ENCODE data around the gene CEND1.

Gene CEND1

DNA sequence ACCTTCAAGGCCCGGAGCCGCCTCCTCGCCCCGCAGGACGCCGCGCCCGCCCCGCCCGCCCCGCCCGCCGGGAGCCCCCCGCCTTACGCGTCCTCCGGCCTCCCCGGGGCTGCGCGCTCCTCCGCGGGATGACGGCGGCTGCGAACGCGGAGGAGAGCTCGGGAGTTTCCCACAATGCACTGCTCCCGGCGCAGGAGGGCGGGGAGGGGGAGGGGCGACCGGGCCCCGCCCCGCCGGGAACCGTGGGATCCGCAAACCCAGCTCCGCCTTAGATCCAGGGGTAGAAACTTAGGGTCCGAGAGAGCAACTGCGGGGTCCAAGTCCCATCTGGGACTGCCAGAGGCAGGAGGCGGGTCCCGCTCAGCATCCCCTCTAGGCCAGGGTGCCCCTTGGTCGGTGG is at the start of gene CEND1:
Gene CEND1, minus strand, starts transcription at position 148 of the 400 bp plus-strand sequence. CDS start 1,514 bp downstream, outside the sequence.
- peak; percentile 57 for DNase-seq (ENCODE audit: extremely low spot score, insufficient read length, low read depth)
- FAIRE-seq: no peak

DNA sequence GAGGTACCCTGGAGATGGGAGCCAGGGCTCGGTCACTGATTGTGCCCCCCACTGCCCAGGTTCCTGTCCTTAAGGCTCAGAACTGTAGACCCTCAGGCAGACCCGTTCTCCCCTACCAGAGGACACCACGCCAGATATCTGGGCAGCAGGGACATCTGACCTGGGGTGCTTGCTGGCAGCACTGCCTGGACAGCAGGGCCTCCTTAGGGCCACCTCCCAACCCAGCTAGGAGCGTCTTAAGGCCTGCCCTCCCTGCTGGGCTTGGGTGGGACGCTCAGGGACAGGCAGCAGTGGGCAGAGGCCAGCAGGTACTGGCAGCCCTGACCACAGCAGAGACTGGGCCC is 49.4 kb upstream of the CEND1 start:
- DNase-seq (ENCODE audit: extremely low spot score, insufficient read length, low read depth) (no peak), FAIRE-seq (no peak)

DNA sequence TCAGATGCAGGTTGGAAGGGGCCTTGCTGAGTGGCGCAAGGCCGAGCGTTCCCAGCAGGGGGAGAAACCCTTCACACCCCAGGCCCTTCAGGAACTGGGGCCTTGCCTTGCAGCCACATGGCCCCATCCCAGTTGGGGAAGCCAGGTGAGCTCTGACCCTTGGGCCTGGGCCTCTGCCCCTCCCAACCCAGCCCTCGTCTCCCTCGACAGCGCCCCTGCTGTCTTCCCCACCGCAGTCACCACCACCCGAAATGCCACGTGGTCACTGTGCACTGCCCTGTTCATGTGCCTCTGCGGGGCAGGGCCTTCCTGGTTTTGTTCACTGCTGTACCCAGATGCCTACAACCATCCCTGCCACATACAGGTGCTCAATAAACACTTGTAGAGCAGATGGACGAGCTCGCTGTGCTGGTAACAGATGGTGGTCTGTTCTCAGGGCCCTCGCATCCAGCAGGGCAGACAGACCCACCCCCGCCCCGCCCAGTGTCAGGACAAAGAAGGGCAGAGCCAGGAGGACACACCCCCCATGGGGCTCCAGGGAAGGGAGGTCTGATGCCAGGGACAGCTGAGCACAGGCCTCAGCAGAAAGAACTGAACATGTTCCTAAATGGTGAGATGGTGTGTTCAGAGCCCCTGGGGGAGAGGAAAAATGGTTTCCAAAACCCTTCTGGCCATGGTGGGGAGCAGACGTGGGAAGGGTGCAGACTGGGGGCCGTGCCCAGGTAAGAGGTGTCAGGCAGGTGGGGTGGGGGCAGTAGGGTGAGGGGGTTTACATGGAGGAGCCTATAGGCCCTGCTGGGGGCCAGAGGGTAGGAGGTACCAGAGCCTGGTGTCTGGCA is 48.8 kb upstream of the CEND1 start:
- FAIRE-seq (no peak), DNase-seq (ENCODE audit: extremely low spot score, insufficient read length, low read depth) (no peak)

DNA sequence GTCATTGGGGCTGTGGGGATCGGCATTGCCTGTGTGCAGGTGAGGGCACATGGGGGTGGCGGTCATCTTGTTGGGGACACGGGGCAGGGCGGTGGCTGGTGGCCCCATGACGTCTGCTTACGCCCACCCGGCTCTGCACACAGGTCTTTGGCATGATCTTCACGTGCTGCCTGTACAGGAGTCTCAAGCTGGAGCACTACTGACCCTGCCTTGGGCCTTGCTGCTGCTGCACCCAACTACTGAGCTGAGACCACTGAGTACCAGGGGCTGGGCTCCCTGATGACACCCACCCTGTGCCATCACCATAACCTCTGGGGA is 48.1 kb upstream of the CEND1 start:
- FAIRE-seq: no peak
- DNase-seq (ENCODE audit: extremely low spot score, insufficient read length, low read depth): no peak

DNA sequence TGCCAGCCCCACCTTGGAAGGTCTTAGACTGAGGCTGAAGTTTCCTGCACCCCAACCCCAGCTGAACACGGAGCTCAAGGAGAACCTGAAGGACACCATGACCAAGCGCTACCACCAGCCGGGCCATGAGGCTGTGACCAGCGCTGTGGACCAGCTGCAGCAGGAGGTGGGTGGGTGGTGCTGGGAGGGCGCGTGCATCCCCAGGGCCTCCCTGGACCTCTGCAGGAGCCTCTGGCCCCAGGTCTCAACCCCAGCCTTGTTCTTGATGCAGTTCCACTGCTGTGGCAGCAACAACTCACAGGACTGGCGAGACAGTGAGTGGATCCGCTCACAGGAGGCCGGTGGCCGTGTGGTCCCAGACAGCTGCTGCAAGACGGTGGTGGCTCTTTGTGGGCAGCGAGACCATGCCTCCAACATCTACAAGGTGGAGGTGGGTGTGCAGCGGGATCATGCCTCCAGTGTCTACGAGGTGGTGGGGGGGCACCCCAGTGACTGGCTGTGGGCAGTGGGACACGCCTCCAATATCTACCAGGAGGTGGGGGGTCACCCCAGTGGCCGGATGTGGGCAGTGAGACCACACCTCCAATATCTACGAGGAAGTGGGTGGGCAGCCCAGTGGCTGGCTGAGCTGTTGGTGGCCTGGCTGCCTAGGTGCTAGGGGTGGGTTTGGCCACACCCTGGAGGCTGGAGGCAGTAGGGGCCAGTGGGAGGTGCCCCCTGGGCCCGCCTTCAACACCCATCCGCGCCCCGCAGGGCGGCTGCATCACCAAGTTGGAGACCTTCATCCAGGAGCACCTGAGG is 47.5 kb upstream of the CEND1 start:
- DNase-seq (ENCODE audit: extremely low spot score, insufficient read length, low read depth) (no peak), FAIRE-seq (no peak)

DNA sequence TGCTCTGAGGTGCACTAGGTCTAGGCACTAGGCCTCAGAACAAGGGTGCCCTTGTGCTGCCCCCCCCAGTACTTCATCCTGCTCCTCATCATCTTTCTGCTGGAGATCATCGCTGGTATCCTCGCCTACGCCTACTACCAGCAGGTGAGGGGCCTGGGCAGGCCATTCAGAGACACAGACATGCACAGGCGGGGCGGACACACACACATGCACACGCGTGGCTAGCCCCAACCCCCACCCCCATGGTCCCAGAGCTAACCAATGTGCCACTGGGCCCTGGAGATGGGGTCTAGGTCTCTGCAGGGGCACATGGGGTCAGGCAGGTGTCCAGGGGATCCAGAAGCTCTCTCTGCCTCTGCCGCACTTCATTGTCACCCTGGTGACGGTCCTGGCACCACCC is 46.8 kb upstream of the CEND1 start:
- FAIRE-seq (no peak), DNase-seq (ENCODE audit: extremely low spot score, insufficient read length, low read depth) (no peak)

DNA sequence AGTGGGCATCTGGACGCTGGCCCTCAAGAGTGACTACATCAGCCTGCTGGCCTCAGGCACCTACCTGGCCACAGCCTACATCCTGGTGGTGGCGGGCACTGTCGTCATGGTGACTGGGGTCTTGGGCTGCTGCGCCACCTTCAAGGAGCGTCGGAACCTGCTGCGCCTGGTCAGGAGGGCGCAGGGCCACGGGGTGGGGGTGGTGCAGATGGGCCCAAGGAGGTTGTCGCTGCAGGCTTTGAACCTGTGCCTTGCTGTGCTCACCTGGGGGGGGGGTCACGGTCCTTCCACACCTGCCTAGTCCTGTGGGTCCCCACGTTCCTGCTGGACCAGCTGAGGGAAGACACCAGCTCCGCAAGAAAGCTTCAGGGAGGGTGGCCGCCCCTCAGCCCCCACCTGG is 46.4 kb upstream of the CEND1 start:
- DNase-seq (ENCODE audit: extremely low spot score, insufficient read length, low read depth): no peak
- FAIRE-seq: no peak

DNA sequence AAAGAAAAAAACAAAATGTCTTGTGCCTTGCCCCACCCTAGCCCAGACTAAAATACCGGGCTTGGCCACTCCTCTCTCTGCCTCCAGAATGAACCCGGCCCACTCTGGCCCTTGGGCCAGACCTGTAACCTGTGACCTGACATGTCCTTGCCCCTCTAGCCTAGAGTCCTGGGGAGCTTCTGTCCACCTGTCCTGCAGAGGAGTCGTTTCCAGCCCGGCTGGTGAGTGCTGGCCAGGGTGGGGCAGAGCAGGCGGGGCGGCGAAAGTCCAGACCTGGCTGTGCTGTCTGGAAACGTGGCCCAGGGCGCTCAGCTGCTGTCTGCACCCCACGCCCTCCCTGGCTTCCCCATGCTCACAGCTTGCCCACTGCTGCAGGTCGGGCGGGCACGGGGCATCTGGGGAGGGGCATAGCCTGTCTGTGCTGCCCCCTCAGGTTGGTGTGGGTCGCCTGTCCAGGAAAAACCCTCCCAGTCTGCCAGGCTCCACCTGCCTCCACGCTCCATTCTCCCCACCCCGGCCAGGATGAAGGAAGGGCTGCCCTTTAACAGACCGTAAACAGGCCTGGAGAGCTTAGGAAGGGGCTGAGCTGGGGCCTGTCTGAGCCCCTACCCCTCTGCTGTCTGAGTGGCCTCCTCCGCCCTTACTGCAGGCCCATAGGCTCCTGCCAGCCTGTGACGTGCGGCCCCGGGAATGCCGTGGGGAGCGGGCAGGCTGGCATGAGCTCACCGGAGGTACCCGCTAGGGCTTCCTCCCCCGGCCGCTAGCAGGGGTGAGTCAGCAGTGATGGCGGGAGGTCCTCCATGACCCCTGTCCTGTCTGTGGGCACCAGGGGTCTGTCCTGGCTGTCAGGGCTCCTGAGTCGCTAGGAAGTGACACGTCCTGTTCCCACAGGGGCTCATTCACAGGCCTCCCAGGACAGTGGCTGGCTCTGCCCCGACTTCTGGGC is 44.8 kb upstream of the CEND1 start:
- DNase-seq (ENCODE audit: extremely low spot score, insufficient read length, low read depth) (no peak), FAIRE-seq (no peak)

DNA sequence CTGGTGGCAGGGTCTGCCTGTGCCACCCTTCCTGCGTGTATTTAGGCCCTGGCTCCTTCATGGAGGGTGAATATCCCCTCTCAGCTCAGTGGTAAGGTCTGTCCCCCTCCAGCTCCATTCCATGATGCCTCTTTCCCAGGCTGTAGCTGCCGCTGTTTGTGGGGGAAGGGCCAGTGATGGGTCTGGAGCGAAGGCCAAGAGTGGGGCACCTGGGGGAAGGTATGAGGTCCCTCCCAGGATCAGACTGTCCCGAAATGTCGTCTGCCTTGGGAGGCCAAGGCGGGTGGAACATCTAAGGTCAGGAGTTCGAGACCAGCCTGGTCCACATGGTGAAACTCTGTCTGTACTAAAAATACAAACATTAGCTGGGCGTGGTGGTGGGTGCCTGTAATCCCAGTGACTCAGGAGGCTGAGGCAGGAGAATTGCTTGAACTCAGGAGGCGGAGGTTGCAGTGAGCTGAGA is 44.0 kb upstream of the CEND1 start:
- DNase-seq (ENCODE audit: extremely low spot score, insufficient read length, low read depth): no peak
- no peak for FAIRE-seq

DNA sequence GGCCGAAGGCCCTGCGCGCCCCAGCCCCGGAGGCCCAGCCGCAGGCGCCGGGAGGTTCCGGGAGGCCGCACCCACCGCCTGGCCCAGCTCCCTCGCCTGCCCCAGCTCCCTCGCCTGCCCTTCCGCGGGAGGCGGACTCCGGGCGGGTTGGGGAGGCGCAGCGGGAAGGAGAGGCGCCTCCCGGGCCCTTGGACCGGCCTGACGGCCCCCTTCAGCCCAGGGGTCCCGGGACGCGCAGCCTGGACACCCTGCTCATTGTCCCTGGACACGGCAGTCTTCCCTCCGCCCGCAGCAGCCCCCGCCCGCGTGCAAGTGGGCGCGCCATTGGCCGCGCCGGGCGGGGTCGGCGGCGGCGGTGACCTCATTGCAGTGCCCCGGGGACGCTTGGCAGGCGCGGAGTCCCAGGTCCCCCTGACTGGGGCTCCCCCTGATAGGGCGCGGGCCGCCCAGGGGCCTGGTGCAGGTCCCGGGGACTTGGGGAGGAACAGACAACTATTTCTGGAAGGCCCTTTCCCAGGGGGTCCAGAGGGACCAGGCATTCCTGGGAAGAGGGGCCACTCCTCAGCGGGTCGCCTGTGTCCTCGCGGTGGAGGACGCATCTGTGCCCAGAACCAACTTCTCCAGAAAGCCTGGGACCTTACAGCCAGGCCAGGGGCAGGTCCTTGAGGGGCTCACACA is 43.4 kb upstream of the CEND1 start:
- FAIRE-seq: no peak

DNA sequence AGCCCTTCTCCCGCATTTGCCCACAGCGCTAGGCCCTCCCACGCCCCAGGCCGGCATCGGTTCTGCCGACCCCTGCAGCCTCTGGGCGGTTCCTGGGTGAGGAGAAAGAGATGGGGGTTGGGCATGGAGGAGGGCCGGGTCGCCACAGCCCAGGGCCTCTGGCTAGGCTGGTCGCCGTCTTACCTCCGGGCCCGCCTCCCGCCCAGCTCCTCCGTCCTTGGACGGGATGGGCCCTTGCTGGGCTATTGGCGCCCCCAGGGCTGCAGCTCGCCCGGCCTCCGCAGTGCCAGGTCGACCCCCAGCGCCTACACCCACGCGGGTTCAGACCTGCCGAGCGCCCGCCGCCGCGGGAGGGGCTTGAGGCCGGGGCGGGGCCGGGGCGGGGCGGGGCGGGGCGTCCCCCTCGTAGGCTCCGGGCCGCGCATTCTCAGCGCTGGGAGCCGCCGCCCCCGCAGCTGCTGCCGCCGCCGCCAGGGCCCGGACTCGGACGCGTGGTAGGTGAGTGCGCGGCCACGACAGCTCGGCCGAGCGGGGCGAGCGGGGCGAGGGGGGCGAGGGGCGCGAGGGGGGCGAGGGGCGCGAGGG is 42.7 kb upstream of the CEND1 start, which contains the start of gene CD151:
Gene CD151, plus strand, starts transcription at position 424 of the 585 bp plus-strand sequence. CDS start 3,118 bp downstream, outside the sequence.
- FAIRE-seq (no peak), DNase-seq (ENCODE audit: extremely low spot score, insufficient read length, low read depth) (no peak)

More for the DNA sequence above, 43.4 kb upstream of the CEND1 start:
- DNase-seq (ENCODE audit: extremely low spot score, insufficient read length, low read depth): no peak

DNA sequence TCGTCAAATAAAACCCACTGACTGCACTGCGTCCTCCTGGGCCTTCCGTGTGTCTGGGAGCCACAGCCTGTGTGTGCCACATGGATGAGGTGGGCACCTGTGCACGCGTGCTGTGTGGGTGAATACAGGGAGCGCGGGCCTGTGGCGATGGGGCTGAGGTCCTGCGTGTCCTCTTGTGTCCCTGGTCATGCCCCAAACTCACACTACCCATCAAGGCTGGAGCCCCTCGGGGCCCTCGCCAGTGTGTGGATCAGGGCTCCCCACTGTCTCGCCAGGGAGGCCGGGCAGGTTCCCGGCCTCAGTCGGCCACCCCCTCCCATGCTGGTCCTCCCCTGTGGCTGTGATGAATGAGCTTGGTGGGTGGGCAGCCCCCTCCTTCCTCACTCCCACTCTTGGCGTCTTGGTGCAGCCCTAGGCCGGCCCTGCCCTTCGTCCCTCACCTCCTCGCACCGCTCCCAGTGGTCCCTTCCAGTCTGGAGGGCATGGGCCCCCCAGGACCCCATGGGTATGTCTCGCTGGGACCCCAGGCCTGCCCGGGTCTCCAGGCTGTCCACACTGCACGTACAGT is 42.2 kb upstream of the CEND1 start:
- DNase-seq (ENCODE audit: extremely low spot score, insufficient read length, low read depth): no peak
- FAIRE-seq: no peak

DNA sequence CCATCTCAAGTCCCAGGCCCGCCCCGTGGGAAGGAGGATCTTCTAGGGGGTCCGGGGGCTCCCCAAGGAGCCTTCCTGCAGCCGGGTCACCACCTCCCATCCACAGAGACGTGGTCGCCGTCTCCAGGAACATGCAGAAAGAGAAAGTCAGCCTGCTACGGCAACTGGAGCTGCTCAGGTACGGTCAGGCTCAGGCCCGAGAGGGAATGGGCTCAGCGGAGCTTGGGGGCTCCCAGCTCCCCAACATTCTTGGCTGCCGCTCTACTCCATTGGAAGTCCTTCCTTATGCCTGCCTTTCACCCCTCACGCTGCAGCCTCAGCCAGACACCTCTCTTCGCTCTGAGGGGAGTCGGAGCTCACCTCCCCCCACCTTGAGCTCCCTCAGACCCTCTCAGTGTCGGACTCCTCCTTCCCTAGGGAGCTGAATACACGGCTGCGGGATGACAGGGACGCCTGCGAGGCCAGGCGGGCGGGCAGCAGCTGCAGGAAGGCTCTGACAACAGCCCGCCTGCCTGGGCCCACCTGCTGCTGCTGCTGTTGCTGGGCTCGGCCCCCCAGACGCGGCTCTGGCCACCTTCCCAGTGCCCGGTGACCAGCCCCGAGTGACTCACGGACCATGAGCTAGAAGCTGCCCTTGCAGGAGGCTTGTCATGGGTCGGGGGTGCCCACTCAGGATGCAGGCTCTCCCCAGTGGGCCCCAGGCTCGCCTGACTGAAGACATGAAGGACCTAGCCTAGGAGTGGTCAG is 41.4 kb upstream of the CEND1 start:
- no peak for DNase-seq (ENCODE audit: extremely low spot score, insufficient read length, low read depth)
- FAIRE-seq: no peak

DNA sequence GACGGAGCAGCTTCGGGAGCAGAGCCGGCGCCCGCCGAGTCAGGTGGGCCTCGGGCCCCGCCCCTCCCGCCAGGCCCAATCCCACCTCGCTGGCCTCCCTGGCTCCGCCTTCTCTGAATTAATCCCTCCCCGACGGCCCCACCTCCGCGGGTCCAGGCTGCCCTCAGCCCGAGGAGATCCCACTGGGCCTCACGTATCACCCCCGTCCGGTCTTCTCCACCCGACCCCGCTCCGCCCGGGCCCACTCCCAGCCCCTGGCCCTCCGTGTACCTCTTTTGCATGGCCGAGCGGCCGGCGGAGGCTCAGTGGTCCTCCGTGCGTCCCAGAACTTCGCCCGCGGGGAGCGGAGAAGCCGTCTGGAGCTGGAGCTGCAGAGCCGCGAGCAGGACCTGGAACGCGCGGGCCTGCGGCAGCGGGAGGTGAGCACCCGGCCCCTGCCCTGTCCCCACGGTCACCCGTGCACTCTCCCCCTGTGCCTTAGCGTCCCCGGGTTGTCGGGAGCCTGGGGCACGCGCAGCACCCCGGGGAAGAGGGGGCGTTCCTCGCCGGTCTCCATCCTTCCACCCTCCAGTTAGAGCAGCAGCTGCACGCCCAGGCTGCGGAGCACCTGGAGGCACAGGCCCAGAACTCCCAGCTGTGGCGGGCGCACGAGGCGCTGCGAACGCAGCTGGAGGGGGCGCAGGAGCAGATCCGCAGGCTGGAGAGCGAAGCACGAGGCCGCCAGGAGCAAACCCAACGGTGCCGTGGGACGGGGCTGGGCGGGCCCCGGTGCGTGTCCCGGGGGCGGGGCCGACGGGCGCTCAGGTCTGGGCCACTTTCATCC is 40.6 kb upstream of the CEND1 start:
- FAIRE-seq: peak; percentile 76
- no peak for DNase-seq (ENCODE audit: extremely low spot score, insufficient read length, low read depth)

DNA sequence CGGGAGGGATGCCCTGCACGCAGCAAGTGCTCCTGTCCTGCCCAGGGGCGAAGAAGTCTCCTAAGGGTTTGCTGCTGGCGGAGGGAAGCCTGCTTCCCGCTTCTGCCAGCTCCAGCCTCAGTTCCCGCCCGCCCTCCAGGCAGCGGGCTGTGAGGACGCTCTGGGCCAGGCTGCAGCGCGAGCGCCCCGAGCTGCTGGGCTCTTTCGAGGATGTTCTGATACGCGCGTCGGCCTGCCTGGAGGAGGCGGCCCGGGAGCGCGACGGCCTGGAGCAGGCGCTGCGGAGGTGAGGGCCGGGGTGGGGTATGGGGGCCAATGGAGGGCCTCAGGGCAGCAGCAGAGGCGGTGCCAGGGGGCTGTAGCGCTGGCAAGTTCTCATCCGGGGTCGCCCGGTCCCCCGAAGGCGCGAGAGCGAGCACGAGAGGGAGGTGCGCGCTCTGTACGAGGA is 40.0 kb upstream of the CEND1 start:
- FAIRE-seq (no peak), DNase-seq (ENCODE audit: extremely low spot score, insufficient read length, low read depth) (no peak)

DNA sequence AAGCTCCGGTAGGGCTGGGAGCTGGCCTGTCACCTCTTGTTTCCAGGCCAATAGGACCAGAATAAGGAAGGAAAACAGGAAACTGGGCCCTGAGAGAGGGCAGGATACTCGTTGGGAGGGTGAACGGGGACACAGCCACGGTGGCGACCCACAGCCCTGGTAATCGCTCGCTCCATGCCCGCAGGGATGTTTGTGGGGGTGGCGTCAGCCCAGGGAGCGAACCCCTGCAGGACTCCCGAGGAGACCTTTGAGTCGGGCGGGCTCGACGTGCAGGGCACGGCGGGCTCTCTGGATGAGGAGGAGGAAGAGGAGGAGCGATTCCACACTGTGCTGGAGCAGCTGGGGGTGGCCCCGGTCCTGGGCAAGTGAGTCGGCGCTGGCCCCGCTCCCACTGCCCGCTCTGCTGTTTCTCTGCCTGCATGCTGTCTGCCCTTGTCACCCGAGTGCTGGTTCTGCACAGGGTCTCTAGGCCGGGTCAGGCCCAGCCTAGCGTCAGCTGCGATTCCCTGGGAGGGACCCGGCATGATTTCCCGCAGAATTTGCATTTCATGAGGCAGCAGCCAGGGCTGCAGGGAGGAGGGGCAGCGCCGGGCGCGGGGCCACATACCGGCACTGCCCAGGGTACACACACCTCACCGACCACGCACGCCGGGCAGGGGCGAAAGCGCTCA is 39.4 kb upstream of the CEND1 start:
- FAIRE-seq (peak; percentile 77), DNase-seq (ENCODE audit: extremely low spot score, insufficient read length, low read depth) (no peak)
